ENCODE measurements around the gene STK32A. TPM values are rescaled to one million over a fixed set of nuclear protein-coding genes. Genes with fewer than 3 reads are reported as not detected.

The STK32A gene
- total RNA-seq, 1 experiment from 2014 or later, result not detected

DNA sequence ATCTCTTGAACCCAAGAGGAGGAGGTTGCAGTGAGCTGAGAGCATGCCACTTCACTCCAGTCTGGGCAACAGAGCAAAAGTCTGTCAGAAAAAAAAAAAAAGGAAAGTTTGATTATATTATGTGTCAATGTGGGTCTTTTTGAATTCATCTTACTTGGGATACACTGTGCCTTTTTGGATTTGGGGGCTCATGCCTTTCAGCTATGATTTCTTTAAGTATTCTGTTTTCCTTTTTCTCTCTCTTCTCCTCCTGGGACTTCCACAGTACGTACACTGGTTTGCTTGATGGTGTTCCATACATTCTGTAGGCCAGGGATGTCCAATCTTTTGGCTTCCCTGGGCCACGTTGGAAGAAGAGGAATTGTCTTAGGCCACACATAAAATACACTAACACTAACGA is 146.7 kb downstream of the STK32A start:
- Histone ChIP-seq H3K4me1 (ENCODE audit: control insufficient read depth, insufficient read depth, low read length) (no peaks in the 10 kb centered on the region), H3K36me3 (ENCODE audit: control insufficient read depth, insufficient read depth, low read length) (no peaks in the 10 kb centered on the region), H3K9me3 (ENCODE audit: control insufficient read depth, insufficient read depth, low read depth, low read length) (no peaks in the 10 kb centered on the region), H3K27ac (ENCODE audit: low read length) (no peak overlapping the region), H3K27me3 (ENCODE audit: control insufficient read depth, insufficient read depth, low read length) (no peaks in the 10 kb centered on the region), H3K4me3 (ENCODE audit: low read depth in 2 of 2, low read length in 2 of 2) (no peak overlapping the region)
- TF ChIP-seq TCF7L2 (IDR thresholded peaks at IDR 0.05; ENCODE audit: low read depth, low read length) (no peak), SIN3A (IDR thresholded peaks at IDR 0.05; ENCODE audit: borderline replicate concordance, insufficient read depth, low read depth, low read length) (no peak), CTCF (IDR thresholded peaks at IDR 0.05) (no peak), POLR2AphosphoS5 (IDR thresholded peaks at IDR 0.05; ENCODE audit: low read depth, low read length) (no peak), REST (IDR thresholded peaks at IDR 0.05; ENCODE audit: insufficient read depth in 1 of 2, low read depth in 2 of 2, low read length in 1 of 2) (no peak)
- in situ Hi-C loops (cut with HindIII; ENCODE audit: low pct_unique_long_range_greater_than_20kb, low sequenced_read_pairs) (no loop called here), intact Hi-C loops (cut with micrococcal nuclease; ENCODE audit: unreplicated experiment) (no loop called here)
- ChIA-PET POLR2A (no interaction called here), CTCF (no interaction called here)
- BruUV-seq (replicated peaks), result no TSS peak
- DNase-seq (ENCODE audit: low read depth, low spot score) (no peak), ATAC-seq (no peak)

GRCh38 chr5:147382776-147383175 is 147.9 kb downstream of the STK32A start:
- ATAC-seq (no peak), DNase-seq (ENCODE audit: low read depth, low spot score) (no peak)
- Histone ChIP-seq H3K36me3 (ENCODE audit: control insufficient read depth, insufficient read depth, low read length) (no peaks in the 10 kb centered on the region), H3K4me1 (ENCODE audit: control insufficient read depth, insufficient read depth, low read length) (no peaks in the 10 kb centered on the region), H3K27me3 (ENCODE audit: control insufficient read depth, insufficient read depth, low read length) (no peaks in the 10 kb centered on the region), H3K9me3 (ENCODE audit: control insufficient read depth, insufficient read depth, low read depth, low read length) (no peaks in the 10 kb centered on the region), H3K4me3 (ENCODE audit: low read depth in 2 of 2, low read length in 2 of 2) (no peak overlapping the region), H3K27ac (ENCODE audit: low read length) (no peak overlapping the region)
- intact Hi-C loops (cut with micrococcal nuclease; ENCODE audit: unreplicated experiment) (no loop called here), in situ Hi-C loops (cut with HindIII; ENCODE audit: low pct_unique_long_range_greater_than_20kb, low sequenced_read_pairs) (no loop called here)
- POLR2A ChIA-PET, result no interaction called here
- no TSS peak for BruUV-seq (replicated peaks)
- CTCF ChIA-PET, result no interaction called here
- TF ChIP-seq SIN3A (IDR thresholded peaks at IDR 0.05; ENCODE audit: borderline replicate concordance, insufficient read depth, low read depth, low read length) (no peak), REST (IDR thresholded peaks at IDR 0.05; ENCODE audit: insufficient read depth in 1 of 2, low read depth in 2 of 2, low read length in 1 of 2) (no peak), POLR2AphosphoS5 (IDR thresholded peaks at IDR 0.05; ENCODE audit: low read depth, low read length) (no peak), CTCF (IDR thresholded peaks at IDR 0.05) (no peak), TCF7L2 (IDR thresholded peaks at IDR 0.05; ENCODE audit: low read depth, low read length) (no peak)
